ENCODE data around the gene RGS11. TPM values are rescaled to one million over a fixed set of nuclear protein-coding genes. Genes with fewer than 3 reads are reported as not detected.
A peak's percentile ranks its signal among the peaks of the same experiment; 100 is the strongest.

The RGS11 gene
- total and polyA plus RNA-seq, 9 of the 15 experiments (the other 6 are each of a cell fraction or from before 2014, with no cell fraction given): not detected

DNA sequence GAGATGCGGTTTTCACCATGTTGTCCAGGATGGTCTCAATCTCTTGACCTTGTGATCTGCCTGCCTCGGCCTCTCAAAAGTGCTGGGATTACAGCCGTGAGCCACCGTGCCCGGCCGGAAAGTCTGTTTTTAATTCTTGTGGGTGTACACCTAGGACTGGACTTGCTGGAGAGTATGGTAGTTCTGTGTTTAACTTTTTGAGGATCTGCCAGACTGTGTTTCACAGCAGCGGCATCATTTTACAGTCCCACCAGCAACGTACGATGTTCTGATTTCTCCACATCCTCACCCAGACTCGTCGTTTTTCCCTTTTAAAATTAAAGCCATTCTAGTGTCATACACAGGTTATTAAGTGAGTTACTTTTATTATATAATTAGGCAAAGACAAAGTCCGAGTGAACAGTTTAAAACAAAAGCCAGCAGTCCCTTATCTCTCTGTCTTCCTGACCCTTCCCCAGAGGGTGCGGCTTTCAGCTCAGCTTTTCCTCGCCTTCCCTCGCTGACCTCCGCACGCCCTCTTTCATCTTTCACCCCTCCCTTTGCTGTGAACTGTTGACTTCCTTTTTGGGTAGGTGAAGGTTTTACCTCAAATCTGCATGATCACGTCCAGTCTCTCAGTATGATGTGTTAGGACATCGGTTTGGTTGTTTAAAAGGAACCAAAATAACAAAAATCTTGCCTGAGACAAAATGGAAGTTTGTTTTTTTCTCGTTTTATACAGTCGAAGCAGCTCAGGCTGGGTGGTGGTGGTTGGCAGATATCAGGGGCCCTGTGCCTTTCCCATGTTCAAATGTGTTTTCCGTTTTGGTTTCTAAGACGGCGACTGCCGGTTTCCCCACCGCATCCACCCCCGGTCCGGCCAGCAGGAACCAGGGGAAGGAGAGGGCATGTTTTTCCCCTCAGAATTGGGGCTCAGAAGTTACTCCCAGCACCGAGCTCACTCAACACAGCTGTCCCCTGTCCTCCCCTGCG lies 23.1 kb downstream of the RGS11 start (continued):
- TF ChIP-seq SMAD4 (CRISPR knock-in tag; conservative IDR thresholded peaks at IDR 0.05): 0 out of 2 replicates have a peak, but pooled peaks have one; percentile 29
- TF ChIP-seq, protein P1, sequence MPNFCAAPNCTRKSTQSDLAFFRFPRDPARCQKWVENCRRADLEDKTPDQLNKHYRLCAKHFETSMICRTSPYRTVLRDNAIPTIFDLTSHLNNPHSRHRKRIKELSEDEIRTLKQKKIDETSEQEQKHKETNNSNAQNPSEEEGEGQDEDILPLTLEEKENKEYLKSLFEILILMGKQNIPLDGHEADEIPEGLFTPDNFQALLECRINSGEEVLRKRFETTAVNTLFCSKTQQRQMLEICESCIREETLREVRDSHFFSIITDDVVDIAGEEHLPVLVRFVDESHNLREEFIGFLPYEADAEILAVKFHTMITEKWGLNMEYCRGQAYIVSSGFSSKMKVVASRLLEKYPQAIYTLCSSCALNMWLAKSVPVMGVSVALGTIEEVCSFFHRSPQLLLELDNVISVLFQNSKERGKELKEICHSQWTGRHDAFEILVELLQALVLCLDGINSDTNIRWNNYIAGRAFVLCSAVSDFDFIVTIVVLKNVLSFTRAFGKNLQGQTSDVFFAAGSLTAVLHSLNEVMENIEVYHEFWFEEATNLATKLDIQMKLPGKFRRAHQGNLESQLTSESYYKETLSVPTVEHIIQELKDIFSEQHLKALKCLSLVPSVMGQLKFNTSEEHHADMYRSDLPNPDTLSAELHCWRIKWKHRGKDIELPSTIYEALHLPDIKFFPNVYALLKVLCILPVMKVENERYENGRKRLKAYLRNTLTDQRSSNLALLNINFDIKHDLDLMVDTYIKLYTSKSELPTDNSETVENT (CRISPR knock-in tag; IDR thresholded peaks at IDR 0.05): no peak
- TF ChIP-seq JUN (IDR thresholded peaks at IDR 0.05; ENCODE audit: borderline replicate concordance, low read depth, low read length): no peak
- no peak for TF ChIP-seq JUN (CRISPR knock-in tag; IDR thresholded peaks at IDR 0.05; ENCODE audit: borderline replicate concordance)
- peak in 1 of 2 experiments; percentile 39; a peak in 1 of 4 replicates for TF ChIP-seq MNT (conservative IDR thresholded peaks at IDR 0.05)
- TF ChIP-seq, protein P2, sequence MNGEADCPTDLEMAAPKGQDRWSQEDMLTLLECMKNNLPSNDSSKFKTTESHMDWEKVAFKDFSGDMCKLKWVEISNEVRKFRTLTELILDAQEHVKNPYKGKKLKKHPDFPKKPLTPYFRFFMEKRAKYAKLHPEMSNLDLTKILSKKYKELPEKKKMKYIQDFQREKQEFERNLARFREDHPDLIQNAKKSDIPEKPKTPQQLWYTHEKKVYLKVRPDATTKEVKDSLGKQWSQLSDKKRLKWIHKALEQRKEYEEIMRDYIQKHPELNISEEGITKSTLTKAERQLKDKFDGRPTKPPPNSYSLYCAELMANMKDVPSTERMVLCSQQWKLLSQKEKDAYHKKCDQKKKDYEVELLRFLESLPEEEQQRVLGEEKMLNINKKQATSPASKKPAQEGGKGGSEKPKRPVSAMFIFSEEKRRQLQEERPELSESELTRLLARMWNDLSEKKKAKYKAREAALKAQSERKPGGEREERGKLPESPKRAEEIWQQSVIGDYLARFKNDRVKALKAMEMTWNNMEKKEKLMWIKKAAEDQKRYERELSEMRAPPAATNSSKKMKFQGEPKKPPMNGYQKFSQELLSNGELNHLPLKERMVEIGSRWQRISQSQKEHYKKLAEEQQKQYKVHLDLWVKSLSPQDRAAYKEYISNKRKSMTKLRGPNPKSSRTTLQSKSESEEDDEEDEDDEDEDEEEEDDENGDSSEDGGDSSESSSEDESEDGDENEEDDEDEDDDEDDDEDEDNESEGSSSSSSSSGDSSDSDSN (IDR thresholded peaks at IDR 0.05; ENCODE audit: borderline replicate concordance in 1 of 2, low read depth in 2 of 2, low read length in 2 of 2): peak in 1 of 2 experiments; percentile 61; a peak in 1 of 4 replicates
- no peak for TF ChIP-seq HDGF (IDR thresholded peaks at IDR 0.05)
- TF ChIP-seq, protein P3, sequence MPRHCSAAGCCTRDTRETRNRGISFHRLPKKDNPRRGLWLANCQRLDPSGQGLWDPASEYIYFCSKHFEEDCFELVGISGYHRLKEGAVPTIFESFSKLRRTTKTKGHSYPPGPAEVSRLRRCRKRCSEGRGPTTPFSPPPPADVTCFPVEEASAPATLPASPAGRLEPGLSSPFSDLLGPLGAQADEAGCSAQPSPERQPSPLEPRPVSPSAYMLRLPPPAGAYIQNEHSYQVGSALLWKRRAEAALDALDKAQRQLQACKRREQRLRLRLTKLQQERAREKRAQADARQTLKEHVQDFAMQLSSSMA (CRISPR knock-in tag; IDR thresholded peaks at IDR 0.05): no peak
- no peak for TF ChIP-seq FOXK1 (CRISPR knock-in tag; IDR thresholded peaks at IDR 0.05; ENCODE audit: borderline replicate concordance)
- TF ChIP-seq CCNT2 (IDR thresholded peaks at IDR 0.05; ENCODE audit: borderline replicate concordance, extremely low read depth, insufficient read length, low read depth, low read length): no peak
- no peak for TF ChIP-seq ATF3 (IDR thresholded peaks at IDR 0.05)
- TF ChIP-seq ATF3 (CRISPR knock-in tag; conservative IDR thresholded peaks at IDR 0.05): no peak
- TF ChIP-seq, protein P4, sequence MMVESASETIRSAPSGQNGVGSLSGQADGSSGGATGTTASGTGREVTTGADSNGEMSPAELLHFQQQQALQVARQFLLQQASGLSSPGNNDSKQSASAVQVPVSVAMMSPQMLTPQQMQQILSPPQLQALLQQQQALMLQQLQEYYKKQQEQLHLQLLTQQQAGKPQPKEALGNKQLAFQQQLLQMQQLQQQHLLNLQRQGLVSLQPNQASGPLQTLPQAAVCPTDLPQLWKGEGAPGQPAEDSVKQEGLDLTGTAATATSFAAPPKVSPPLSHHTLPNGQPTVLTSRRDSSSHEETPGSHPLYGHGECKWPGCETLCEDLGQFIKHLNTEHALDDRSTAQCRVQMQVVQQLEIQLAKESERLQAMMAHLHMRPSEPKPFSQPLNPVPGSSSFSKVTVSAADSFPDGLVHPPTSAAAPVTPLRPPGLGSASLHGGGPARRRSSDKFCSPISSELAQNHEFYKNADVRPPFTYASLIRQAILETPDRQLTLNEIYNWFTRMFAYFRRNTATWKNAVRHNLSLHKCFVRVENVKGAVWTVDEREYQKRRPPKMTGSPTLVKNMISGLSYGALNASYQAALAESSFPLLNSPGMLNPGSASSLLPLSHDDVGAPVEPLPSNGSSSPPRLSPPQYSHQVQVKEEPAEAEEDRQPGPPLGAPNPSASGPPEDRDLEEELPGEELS (CRISPR knock-in tag; IDR thresholded peaks at IDR 0.05; ENCODE audit: borderline replicate concordance): no peak
